Measurements from ENCODE around the gene NTM.

The NTM gene

GRCh38 chr11:131978351-131978750 is 607.9 kb downstream of the NTM start:
- H4K20me1 ChIP-seq (ENCODE audit: insufficient read depth, low read length), result no peaks in the 10 kb centered on the region
- H3K27me3 ChIP-seq (ENCODE audit: low read depth, low read length), result peaks cover 19% of the 10 kb centered on the region
- no peaks in the 10 kb centered on the region for H3K79me2 ChIP-seq (ENCODE audit: low read length)
- no peak overlapping the region for H3K4me3 ChIP-seq (ENCODE audit: low read length)
- no peak overlapping the region for H3K27ac ChIP-seq (ENCODE audit: low read length)
- H3K9ac ChIP-seq (ENCODE audit: low read length), result no peak overlapping the region
- no peak overlapping the region for H2AFZ ChIP-seq (ENCODE audit: low read depth, low read length)
- no peaks in the 10 kb centered on the region for H3K36me3 ChIP-seq (replicated peaks; ENCODE audit: low read depth, low read length)
- TF ChIP-seq EZH2phosphoT487 (IDR thresholded peaks at IDR 0.05; ENCODE audit: low read depth) (no peak), CTCF (IDR thresholded peaks at IDR 0.05; ENCODE audit: low read depth, low read length) (no peak)
- H3K4me2 ChIP-seq (ENCODE audit: low read length), result no peak overlapping the region
- H3K4me1 ChIP-seq (ENCODE audit: low read length), result no peaks in the 10 kb centered on the region
- H3K9me3 ChIP-seq (ENCODE audit: insufficient read depth, low read length), result no peaks in the 10 kb centered on the region

- H3K4me2 ChIP-seq (ENCODE audit: low read length), result no peak overlapping the region
These were observed 608.9 kb downstream of the NTM start for GRCh38 chr11:131979364-131979763.

GRCh38 chr11:131980199-131980598 is 609.8 kb downstream of the NTM start:
- H3K4me1 ChIP-seq (ENCODE audit: low read length), result no peaks in the 10 kb centered on the region
- H3K4me2 ChIP-seq (ENCODE audit: low read length), result no peak overlapping the region
- no peak overlapping the region for H3K27ac ChIP-seq (ENCODE audit: low read length)
- H3K79me2 ChIP-seq (ENCODE audit: low read length), result no peaks in the 10 kb centered on the region
- H4K20me1 ChIP-seq (ENCODE audit: insufficient read depth, low read length), result no peaks in the 10 kb centered on the region
- peaks cover 19% of the 10 kb centered on the region for H3K27me3 ChIP-seq (ENCODE audit: low read depth, low read length)
- H3K9ac ChIP-seq (ENCODE audit: low read length), result no peak overlapping the region
- H3K4me3 ChIP-seq (ENCODE audit: low read length), result no peak overlapping the region
- TF ChIP-seq CTCF (IDR thresholded peaks at IDR 0.05; ENCODE audit: low read depth, low read length) (no peak), EZH2phosphoT487 (IDR thresholded peaks at IDR 0.05; ENCODE audit: low read depth) (no peak)
- no peaks in the 10 kb centered on the region; the same call in 1 of the 2 replicates for H3K9me3 ChIP-seq (ENCODE audit: insufficient read depth, low read length)
- no peaks in the 10 kb centered on the region for H3K36me3 ChIP-seq (replicated peaks; ENCODE audit: low read depth, low read length)
- H2AFZ ChIP-seq (ENCODE audit: low read depth, low read length), result no peak overlapping the region

More at GRCh38 chr11:131979364-131979763, 608.9 kb downstream of the NTM start:
- Histone ChIP-seq H3K9ac (ENCODE audit: low read length) (no peak overlapping the region), H3K79me2 (ENCODE audit: low read length) (no peaks in the 10 kb centered on the region), H3K36me3 (replicated peaks; ENCODE audit: low read depth, low read length) (no peaks in the 10 kb centered on the region), H4K20me1 (ENCODE audit: insufficient read depth, low read length) (no peaks in the 10 kb centered on the region), H3K4me1 (ENCODE audit: low read length) (no peaks in the 10 kb centered on the region), H3K9me3 (ENCODE audit: insufficient read depth, low read length) (no peaks in the 10 kb centered on the region; the same call in 1 of the 2 replicates), H3K27me3 (ENCODE audit: low read depth, low read length) (peaks cover 19% of the 10 kb centered on the region), H3K4me3 (ENCODE audit: low read length) (no peak overlapping the region), H3K27ac (ENCODE audit: low read length) (no peak overlapping the region), H2AFZ (ENCODE audit: low read depth, low read length) (no peak overlapping the region)
- TF ChIP-seq CTCF (IDR thresholded peaks at IDR 0.05; ENCODE audit: low read depth, low read length), result no peak
- no peak for TF ChIP-seq EZH2phosphoT487 (IDR thresholded peaks at IDR 0.05; ENCODE audit: low read depth)

GRCh38 chr11:131980888-131981668 is 610.7 kb downstream of the NTM start:
- H3K27me3 ChIP-seq (ENCODE audit: low read depth, low read length), result peaks cover 19% of the 10 kb centered on the region
- H3K4me1 ChIP-seq (ENCODE audit: low read length), result no peaks in the 10 kb centered on the region
- TF ChIP-seq EZH2phosphoT487 (IDR thresholded peaks at IDR 0.05; ENCODE audit: low read depth) (no peak), CTCF (IDR thresholded peaks at IDR 0.05; ENCODE audit: low read depth, low read length) (no peak)
- no peaks in the 10 kb centered on the region for H3K79me2 ChIP-seq (ENCODE audit: low read length)
- H2AFZ ChIP-seq (ENCODE audit: low read depth, low read length), result no peak overlapping the region
- H3K9ac ChIP-seq (ENCODE audit: low read length), result no peak overlapping the region
- H3K27ac ChIP-seq (ENCODE audit: low read length), result no peak overlapping the region
- H3K36me3 ChIP-seq (replicated peaks; ENCODE audit: low read depth, low read length), result no peaks in the 10 kb centered on the region
- H3K9me3 ChIP-seq (ENCODE audit: insufficient read depth, low read length), result no peaks in the 10 kb centered on the region; the same call in 1 of the 2 replicates
- H4K20me1 ChIP-seq (ENCODE audit: insufficient read depth, low read length), result no peaks in the 10 kb centered on the region
- no peak overlapping the region for H3K4me3 ChIP-seq (ENCODE audit: low read length)
- H3K4me2 ChIP-seq (ENCODE audit: low read length), result no peak overlapping the region

Measured in OCI-LY3 (cell line).